AG10803 (cell line): Measurements from ENCODE around the gene ATP6V1C2.

Experiments used
- DNase-seq: peaks from one replicate; pipeline ENCODE4 v3.0.0; 2010; ENCODE audit warnings: low read depth
- H3K4me3 ChIP-seq: 2 replicates; pipeline ENCODE4 v1.5.1; 2011; ENCODE audit warnings: mild to moderate bottlenecking, low read length, control low read depth
- CTCF ChIP-seq: conservative IDR thresholded peaks from 2 replicates; pipeline ENCODE4 v1.5.1; 2011; ENCODE audit warnings: mild to moderate bottlenecking, low read length, control low read depth, inconsistent platforms

Gene ATP6V1C2

GRCh38 chr2:10773821-10774341 lies 52.5 kb downstream of the ATP6V1C2 start:
- no peak for DNase-seq
- H3K4me3 ChIP-seq: no peak overlapping the region
- TF ChIP-seq CTCF: no peak

GRCh38 chr2:10774394-10774793 lies 53.0 kb downstream of the ATP6V1C2 start:
- H3K4me3 ChIP-seq: no peak overlapping the region
- no peak for DNase-seq
- TF ChIP-seq CTCF: no peak

GRCh38 chr2:10775021-10775780 lies 53.8 kb downstream of the ATP6V1C2 start:
- no peak overlapping the region for H3K4me3 ChIP-seq
- DNase-seq: no peak
- no peak for TF ChIP-seq CTCF

- H3K4me3 ChIP-seq: no peak overlapping the region
- DNase-seq: no peak
- TF ChIP-seq CTCF: no peak
These were observed 54.4 kb downstream of the ATP6V1C2 start for GRCh38 chr2:10775831-10776230.

GRCh38 chr2:10776231-10776977 lies 55.0 kb downstream of the ATP6V1C2 start:
- no peak overlapping the region for H3K4me3 ChIP-seq
- TF ChIP-seq CTCF: no peak
- DNase-seq: no peak

- TF ChIP-seq CTCF: no peak
- DNase-seq: no peak
- no peak overlapping the region for H3K4me3 ChIP-seq
These were observed 55.8 kb downstream of the ATP6V1C2 start for GRCh38 chr2:10777111-10777841.
